Mucosa of descending colon (tissue), 3 donors: ENCODE data around the gene TRAM2. TPM values are rescaled to one million over a fixed set of nuclear protein-coding genes. Genes with fewer than 3 reads are reported as not detected.

Experiments
- ATAC-seq: fragments of 200-7000 bp; cut with Tn5 transposase; one replicate; pipeline ENCODE4 v1.9.1; 2020; ENCODE audit warnings: mild to moderate bottlenecking, moderate library complexity
- DNase-seq, 3 donors: peaks; one replicate each; pipeline ENCODE4 v3.0.0-alpha.2; 2020
- H3K36me3 ChIP-seq: fragments of 200-600 bp; one replicate; pipeline ENCODE4 v1.8.0; 2021; ENCODE audit warnings: low read depth, mild to moderate bottlenecking
- H3K4me1 ChIP-seq: fragments of 200-600 bp; one replicate; pipeline ENCODE4 v1.8.0; 2021; ENCODE audit warnings: low read depth, mild to moderate bottlenecking
- H3K4me3 ChIP-seq: fragments of 200-600 bp; one replicate; pipeline ENCODE4 v1.8.0; 2021; ENCODE audit warnings: mild to moderate bottlenecking
- H3K9me3 ChIP-seq: fragments of 200-600 bp; one replicate; pipeline ENCODE4 v1.8.0; 2021; ENCODE audit warnings: mild to moderate bottlenecking
- intact Hi-C, 2 donors: fragments of 100-400 bp; cut with DNase I in 1 of 2; cut with micrococcal nuclease in 1 of 2; formaldehyde crosslinking; loops; one replicate each; pipeline versions ENCODE4 v1.11.0 to v1.11.1; 2022; cut with DNase I, micrococcal nuclease
- total RNA-seq, 3 donors: library from RNA; stranded (reverse); fragmentation: NEBNext Ultra II Directional in 2 of 3; extraction: Animal tissue kit (Norgen Biotek cat#: 25700) in 2 of 3; gene quantifications; one replicate each; pipeline versions ENCODE4 v1.2.1 to v1.2.4, GENCODE V29; 2021 to 2023
- TF ChIP-seq, protein P1 (sequence below): fragments of 200-600 bp; IDR thresholded peaks from one replicate; pipeline ENCODE4 v1.8.0; 2022; ENCODE audit warnings: antibody characterized with exemption, mild to moderate bottlenecking
- donor health status: DM: no; HTN: no; CAD: no; lungs with moderate emphysema.
- donor health status: DM: no; HTN: no; CAD: no.
- donor health status: DM: no; HTN: yes; CAD: no.

TRAM2 gene
- total RNA-seq, 3 donors from 2014 or later, result 20.3 to 25.0 (median 24.1) TPM

GRCh38 chr6:52503323-52503747 is 73.5 kb downstream of the TRAM2 start:
- TF ChIP-seq, protein P1, sequence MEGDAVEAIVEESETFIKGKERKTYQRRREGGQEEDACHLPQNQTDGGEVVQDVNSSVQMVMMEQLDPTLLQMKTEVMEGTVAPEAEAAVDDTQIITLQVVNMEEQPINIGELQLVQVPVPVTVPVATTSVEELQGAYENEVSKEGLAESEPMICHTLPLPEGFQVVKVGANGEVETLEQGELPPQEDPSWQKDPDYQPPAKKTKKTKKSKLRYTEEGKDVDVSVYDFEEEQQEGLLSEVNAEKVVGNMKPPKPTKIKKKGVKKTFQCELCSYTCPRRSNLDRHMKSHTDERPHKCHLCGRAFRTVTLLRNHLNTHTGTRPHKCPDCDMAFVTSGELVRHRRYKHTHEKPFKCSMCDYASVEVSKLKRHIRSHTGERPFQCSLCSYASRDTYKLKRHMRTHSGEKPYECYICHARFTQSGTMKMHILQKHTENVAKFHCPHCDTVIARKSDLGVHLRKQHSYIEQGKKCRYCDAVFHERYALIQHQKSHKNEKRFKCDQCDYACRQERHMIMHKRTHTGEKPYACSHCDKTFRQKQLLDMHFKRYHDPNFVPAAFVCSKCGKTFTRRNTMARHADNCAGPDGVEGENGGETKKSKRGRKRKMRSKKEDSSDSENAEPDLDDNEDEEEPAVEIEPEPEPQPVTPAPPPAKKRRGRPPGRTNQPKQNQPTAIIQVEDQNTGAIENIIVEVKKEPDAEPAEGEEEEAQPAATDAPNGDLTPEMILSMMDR, result no peak
- Histone ChIP-seq H3K9me3 (no peaks in the 10 kb centered on the region), H3K4me3 (no peak overlapping the region), H3K4me1 (peaks cover 22% of the 10 kb centered on the region), H3K36me3 (peaks cover 3% of the 10 kb centered on the region)
- intact Hi-C loops, result no loop called here
- peak in 1 of 3 donors; percentile 57 for DNase-seq
- ATAC-seq, result no peak

GRCh38 chr6:52502306-52503029 is 74.4 kb downstream of the TRAM2 start:
- no peaks in the 10 kb centered on the region for H3K36me3 ChIP-seq
- intact Hi-C loops, result no loop called here
- H3K9me3 ChIP-seq, result no peaks in the 10 kb centered on the region
- ATAC-seq (no peak), DNase-seq (no peak)
- TF ChIP-seq, protein P1, result no peak
- H3K4me3 ChIP-seq, result no peak overlapping the region
- H3K4me1 ChIP-seq, result peaks cover 22% of the 10 kb centered on the region

DNA sequence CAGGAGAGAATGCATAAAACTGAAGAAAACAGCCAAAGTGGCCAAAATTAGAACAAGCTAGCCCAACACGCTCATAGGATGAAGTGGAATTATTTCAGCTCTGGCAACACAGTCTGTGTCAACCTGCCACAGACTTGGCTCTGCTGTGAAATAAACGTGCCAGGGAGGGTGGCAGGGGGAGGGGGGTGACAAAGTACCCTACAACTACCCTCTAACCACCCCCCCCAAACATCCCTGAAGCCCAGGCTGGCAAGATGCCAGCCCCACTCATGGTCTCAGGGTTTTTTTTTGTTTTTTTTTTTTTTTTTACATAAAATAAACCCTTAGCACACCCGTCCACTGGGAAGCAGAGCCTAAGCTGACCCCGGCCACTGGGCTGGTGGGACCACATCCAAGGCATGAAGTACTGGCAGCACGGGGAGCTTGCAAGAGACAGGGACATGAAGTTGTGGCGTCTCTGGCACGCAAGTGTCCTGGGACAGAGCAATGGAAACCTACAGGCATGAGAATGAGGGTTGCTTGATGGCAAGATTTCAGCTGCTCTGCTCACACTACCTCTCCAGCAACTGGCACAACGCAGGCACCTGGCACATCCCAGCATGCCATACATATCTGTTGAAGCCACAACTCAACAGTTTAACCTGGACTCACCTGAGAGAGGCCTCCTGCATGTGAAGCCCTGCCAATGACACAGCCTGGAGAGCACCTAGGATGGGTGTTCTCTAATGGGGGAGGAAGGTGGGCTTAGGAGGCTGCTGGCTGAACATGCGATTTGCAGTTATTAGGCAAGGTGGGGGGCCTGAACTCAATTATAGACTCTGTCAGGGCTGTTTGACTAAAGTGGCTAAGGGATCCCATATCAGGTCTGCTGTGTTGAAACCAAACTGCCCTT is 76.4 kb downstream of the TRAM2 start:
- no peaks in the 10 kb centered on the region for H3K36me3 ChIP-seq
- intact Hi-C loops, result no loop called here
- H3K9me3 ChIP-seq, result no peaks in the 10 kb centered on the region
- H3K4me1 ChIP-seq, result peaks cover 22% of the 10 kb centered on the region
- DNase-seq (no peak), ATAC-seq (no peak)
- H3K4me3 ChIP-seq, result no peak overlapping the region
- TF ChIP-seq, protein P1, result no peak

- ATAC-seq (no peak), DNase-seq (no peak)
- H3K4me3 ChIP-seq, result no peak overlapping the region
- intact Hi-C loops, result no loop called here
- H3K4me1 ChIP-seq, result peaks cover 19% of the 10 kb centered on the region
- H3K36me3 ChIP-seq, result no peaks in the 10 kb centered on the region
- TF ChIP-seq, protein P1, result no peak
- H3K9me3 ChIP-seq, result no peaks in the 10 kb centered on the region
Measured at GRCh38 chr6:52499681-52500236, 77.1 kb downstream of the TRAM2 start.

DNA sequence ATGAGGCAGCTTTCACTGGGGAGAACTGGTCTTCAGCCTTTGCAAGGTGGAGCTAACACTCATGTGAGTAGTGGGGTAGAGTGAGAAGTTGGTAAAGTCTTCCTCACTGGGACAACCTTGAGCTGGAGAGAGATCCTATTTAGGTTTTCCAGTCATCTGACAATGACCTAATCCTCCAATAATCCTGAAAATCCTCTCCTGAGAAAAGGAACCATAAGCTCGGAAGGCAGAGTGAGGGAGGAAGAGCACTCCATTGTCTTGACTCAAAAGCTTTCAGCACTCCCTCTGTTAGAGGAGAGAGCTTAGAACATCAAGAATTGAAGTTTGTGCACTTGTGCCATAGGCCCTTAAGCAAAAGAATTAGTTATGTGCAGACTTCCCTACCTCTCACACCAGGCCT is 77.8 kb downstream of the TRAM2 start:
- H3K36me3 ChIP-seq, result no peaks in the 10 kb centered on the region
- no peak overlapping the region for H3K4me3 ChIP-seq
- DNase-seq (no peak), ATAC-seq (no peak)
- H3K9me3 ChIP-seq, result no peaks in the 10 kb centered on the region
- peaks cover 12% of the 10 kb centered on the region for H3K4me1 ChIP-seq
- intact Hi-C loops, result no loop called here
- TF ChIP-seq, protein P1, result no peak
